BLaER1 treated with 17β-estradiol and CSF1 and Interleukin-3, amounts not matched to agents 10 nM and 100 nM (cell line): ENCODE data around the gene AUTS2.

ENCODE experiments used
- H3K27ac ChIP-seq, 11 experiments: shearing (Covaris generic); formaldehyde crosslinking; 2 replicates each; pipeline ENCODE4 v1.8.1; 2022
- H3K27me3 ChIP-seq, 11 experiments: shearing (Covaris generic); formaldehyde crosslinking; 2 replicates each; pipeline ENCODE4 v1.8.1; 2022
- H3K36me3 ChIP-seq, 11 experiments: shearing (Covaris generic); formaldehyde crosslinking; 2 replicates each; pipeline ENCODE4 v1.8.1; 2022
- H3K4me1 ChIP-seq, 10 experiments: shearing (Covaris generic); formaldehyde crosslinking; 2 replicates each; pipeline ENCODE4 v1.8.1; 2022
- H3K4me2 ChIP-seq, 11 experiments: shearing (Covaris generic); formaldehyde crosslinking; 2 replicates each; pipeline ENCODE4 v1.8.1; 2022
- H3K4me3 ChIP-seq, 10 experiments: shearing (Covaris generic); formaldehyde crosslinking; 2 replicates each; pipeline ENCODE4 v1.8.1; 2022
- H3K9ac ChIP-seq, 11 experiments: shearing (Covaris generic); formaldehyde crosslinking; 2 replicates each; pipeline ENCODE4 v1.8.1; 2022
- H3K9me3 ChIP-seq, 11 experiments: shearing (Covaris generic); formaldehyde crosslinking; replicated peaks in 1 of 11; 2 replicates each; pipeline ENCODE4 v1.8.1; 2022
- H4K20me1 ChIP-seq, 11 experiments: shearing (Covaris generic); formaldehyde crosslinking; 2 replicates each; pipeline ENCODE4 v1.8.1; 2022
- Cebpa-rat ChIP-seq, 11 experiments: shearing (Covaris generic); IDR thresholded peaks; 2 replicates each; pipeline ENCODE4 v1.8.1; 2022

Gene AUTS2

DNA sequence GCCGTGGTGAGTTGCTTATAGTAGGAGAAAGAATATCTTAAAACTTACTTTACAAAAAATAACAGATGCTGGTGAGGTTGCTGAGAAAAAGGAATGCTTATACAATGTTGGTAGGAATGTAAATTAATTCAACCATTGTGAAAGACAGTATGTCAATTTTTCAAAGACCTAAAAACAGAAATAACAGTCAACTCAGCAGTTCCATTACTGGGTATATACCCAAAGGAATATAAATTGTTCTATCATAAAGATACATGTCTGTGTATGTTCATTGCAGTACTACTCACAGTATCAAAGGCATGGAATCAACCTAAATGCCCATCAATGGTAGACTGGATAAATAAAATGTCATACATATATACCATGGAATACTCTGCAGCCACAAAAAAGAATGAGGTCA lies 420.4 kb downstream of the AUTS2 start:
- TF ChIP-seq Cebpa-rat (IDR thresholded peaks at IDR 0.05) = no peak
- Histone ChIP-seq H3K4me3 (no peak overlapping the region), H4K20me1 (peaks cover 0 to 26% (median 0%) of the 10 kb centered on the region in 11 experiments; a peak in 7 of 22 replicates), H3K4me1 (peaks cover 11 to 32% (median 28%) of the 10 kb centered on the region in 10 experiments; a peak in 18 of 20 replicates), H3K4me2 (no peak overlapping the region), H3K27me3 (no peaks in the 10 kb centered on the region), H3K27ac (no peak overlapping the region), H3K36me3 (no peaks in the 10 kb centered on the region), H3K9ac (no peak overlapping the region), H3K9me3 (no peaks in the 10 kb centered on the region; a peak in 1 of 22 replicates)

GRCh38 chr7:70027867-70028266 lies 429.6 kb downstream of the AUTS2 start:
- no peak for TF ChIP-seq Cebpa-rat (IDR thresholded peaks at IDR 0.05)
- Histone ChIP-seq H4K20me1 (peaks cover 0 to 29% (median 8%) of the 10 kb centered on the region in 11 experiments; a peak in 10 of 22 replicates), H3K4me1 (peaks cover 0 to 30% (median 16%) of the 10 kb centered on the region in 10 experiments; a peak in 12 of 20 replicates), H3K36me3 (peaks cover 0 to 24% (median 7%) of the 10 kb centered on the region in 11 experiments; a peak in 8 of 22 replicates), H3K4me2 (peak overlapping the region in 5 of 11 experiments; percentile 1 to 36 (median 18); a peak in 7 of 22 replicates), H3K4me3 (no peak overlapping the region), H3K9me3 (peaks cover 15 to 33% (median 30%) of the 10 kb centered on the region in 11 experiments; a peak in 20 of 22 replicates), H3K27ac (no peak overlapping the region), H3K27me3 (no peaks in the 10 kb centered on the region), H3K9ac (no peak overlapping the region)

DNA sequence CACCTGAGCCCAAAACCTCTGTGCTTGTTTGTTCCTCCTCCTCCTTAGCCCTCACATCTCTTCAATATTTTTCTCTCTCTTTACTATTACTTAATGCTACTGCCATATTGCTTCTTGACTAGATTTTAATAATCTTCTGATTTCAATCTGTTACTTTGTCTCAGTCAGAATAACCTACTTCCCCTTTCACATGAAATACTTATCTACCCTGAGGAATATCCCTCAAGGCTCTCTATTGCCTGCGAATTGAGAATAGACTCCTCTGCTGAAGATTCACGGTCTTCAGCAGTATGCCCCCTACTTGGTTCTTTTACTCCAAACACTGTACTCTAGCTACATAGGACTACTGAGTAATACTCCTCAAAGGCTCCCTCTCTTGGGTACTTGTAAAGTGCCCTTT lies 430.3 kb downstream of the AUTS2 start:
- no peak overlapping the region for H3K4me3 ChIP-seq
- peak overlapping the region in 3 of 11 experiments; percentile 1 to 36 (median 32); a peak in 2 of 22 replicates for H3K4me2 ChIP-seq
- H3K27me3 ChIP-seq = no peaks in the 10 kb centered on the region

DNA sequence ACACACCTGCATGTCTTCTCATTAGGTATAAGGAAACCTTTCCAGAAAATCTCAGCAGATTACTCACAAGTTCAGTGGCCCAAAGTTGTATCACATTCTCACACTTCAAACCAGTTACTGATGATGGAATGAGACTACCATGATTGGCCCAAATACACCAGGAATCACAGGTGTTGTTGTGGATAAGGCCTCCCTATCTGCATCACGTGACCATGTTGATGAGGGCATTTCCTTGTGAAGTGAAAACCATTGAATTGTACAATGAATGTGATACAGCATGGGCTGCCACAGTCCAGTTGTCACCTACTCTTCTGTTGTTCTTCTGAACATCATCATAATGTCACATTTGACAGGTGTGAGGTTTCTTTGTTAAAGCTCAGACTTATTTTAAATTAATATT lies 431.7 kb downstream of the AUTS2 start:
- peaks cover 0 to 42% (median 22%) of the 10 kb centered on the region in 10 experiments; a peak in 13 of 20 replicates for H3K4me1 ChIP-seq
- H3K4me2 ChIP-seq = no peak overlapping the region
- H3K36me3 ChIP-seq = peaks cover 0 to 24% (median 7%) of the 10 kb centered on the region in 11 experiments; a peak in 8 of 22 replicates
- H4K20me1 ChIP-seq = peaks cover 0 to 32% (median 12%) of the 10 kb centered on the region in 11 experiments; a peak in 10 of 22 replicates
- H3K9me3 ChIP-seq = peaks cover 15 to 33% (median 31%) of the 10 kb centered on the region in 11 experiments; a peak in 20 of 22 replicates
- H3K4me3 ChIP-seq = no peak overlapping the region
- no peak for TF ChIP-seq Cebpa-rat (IDR thresholded peaks at IDR 0.05)
- H3K9ac ChIP-seq = no peak overlapping the region
- H3K27me3 ChIP-seq = no peaks in the 10 kb centered on the region
- no peak overlapping the region for H3K27ac ChIP-seq

More for the DNA sequence above, 430.3 kb downstream of the AUTS2 start:
- H3K36me3 ChIP-seq = peaks cover 0 to 24% (median 7%) of the 10 kb centered on the region in 11 experiments; a peak in 8 of 22 replicates
- H3K4me1 ChIP-seq = peaks cover 0 to 30% (median 16%) of the 10 kb centered on the region in 10 experiments; a peak in 12 of 20 replicates
- peaks cover 0 to 29% (median 8%) of the 10 kb centered on the region in 11 experiments; a peak in 10 of 22 replicates for H4K20me1 ChIP-seq
- H3K9me3 ChIP-seq = peaks cover 15 to 33% (median 31%) of the 10 kb centered on the region in 11 experiments; a peak in 20 of 22 replicates
- no peak overlapping the region for H3K27ac ChIP-seq
- no peak for TF ChIP-seq Cebpa-rat (IDR thresholded peaks at IDR 0.05)
- no peak overlapping the region for H3K9ac ChIP-seq

GRCh38 chr7:70030745-70031144 lies 432.5 kb downstream of the AUTS2 start:
- Histone ChIP-seq H3K27me3 (no peaks in the 10 kb centered on the region), H3K36me3 (peaks cover 0 to 24% (median 7%) of the 10 kb centered on the region in 11 experiments; a peak in 8 of 22 replicates), H3K9ac (no peak overlapping the region), H3K9me3 (peaks cover 15 to 33% (median 31%) of the 10 kb centered on the region in 11 experiments; a peak in 20 of 22 replicates), H3K4me3 (no peak overlapping the region), H3K27ac (no peak overlapping the region), H3K4me1 (peaks cover 0 to 40% (median 26%) of the 10 kb centered on the region in 10 experiments; a peak in 13 of 20 replicates), H3K4me2 (no peak overlapping the region), H4K20me1 (peaks cover 0 to 38% (median 12%) of the 10 kb centered on the region in 11 experiments; a peak in 9 of 22 replicates)
- no peak for TF ChIP-seq Cebpa-rat (IDR thresholded peaks at IDR 0.05)

DNA sequence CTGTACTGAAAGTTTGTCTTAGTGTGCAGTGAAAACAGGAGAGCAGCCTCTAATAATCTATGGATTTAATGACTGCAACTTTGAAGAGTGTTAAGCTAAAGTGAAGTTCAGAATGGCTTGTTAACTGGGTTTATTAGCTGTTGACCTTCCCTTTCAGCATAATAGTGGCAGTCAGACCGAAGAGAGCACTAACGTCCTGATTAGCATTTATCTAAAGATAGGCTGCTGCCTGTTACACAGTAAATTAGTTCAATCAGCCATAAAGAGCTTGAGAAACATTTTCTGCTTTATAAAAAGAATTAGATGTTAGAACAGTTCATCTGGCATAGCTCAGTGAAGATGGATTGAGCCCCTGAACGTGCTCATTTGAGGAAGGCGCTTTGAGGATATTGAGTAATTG lies 433.0 kb downstream of the AUTS2 start:
- no peak overlapping the region for H3K4me2 ChIP-seq
- peaks cover 0 to 37% (median 26%) of the 10 kb centered on the region in 10 experiments; a peak in 13 of 20 replicates for H3K4me1 ChIP-seq
- no peaks in the 10 kb centered on the region for H3K27me3 ChIP-seq
- peaks cover 0 to 24% (median 7%) of the 10 kb centered on the region in 11 experiments; a peak in 8 of 22 replicates for H3K36me3 ChIP-seq
- no peak overlapping the region for H3K4me3 ChIP-seq
- no peak for TF ChIP-seq Cebpa-rat (IDR thresholded peaks at IDR 0.05)
- H4K20me1 ChIP-seq = peaks cover 0 to 38% (median 7%) of the 10 kb centered on the region in 11 experiments; a peak in 8 of 22 replicates
- H3K9me3 ChIP-seq = peaks cover 15 to 33% (median 31%) of the 10 kb centered on the region in 11 experiments; a peak in 20 of 22 replicates
- no peak overlapping the region for H3K27ac ChIP-seq
- H3K9ac ChIP-seq = no peak overlapping the region

DNA sequence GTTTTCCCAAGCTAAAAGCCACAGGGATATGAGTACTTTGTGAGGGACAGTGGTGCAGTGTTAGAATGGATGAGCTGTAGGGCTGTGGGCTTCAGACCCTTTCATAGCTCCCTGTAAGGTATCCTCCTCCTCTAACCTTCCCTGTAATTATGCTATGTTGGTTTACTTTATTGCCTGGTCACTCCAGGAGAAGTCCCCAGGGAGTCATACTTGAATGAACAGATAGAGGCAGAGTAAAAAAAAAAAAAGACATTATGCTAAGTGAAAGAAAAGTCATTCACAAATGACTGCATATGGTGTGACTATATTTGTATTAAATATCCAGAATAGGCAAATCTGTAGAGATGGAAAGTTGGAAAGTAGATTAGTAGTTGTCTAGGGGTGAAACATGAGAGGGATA lies 434.4 kb downstream of the AUTS2 start:
- Histone ChIP-seq H3K36me3 (peaks cover 0 to 24% (median 7%) of the 10 kb centered on the region in 11 experiments; a peak in 8 of 22 replicates), H3K4me2 (0 out of 22 replicates have a peak overlapping the region, but pooled peaks of 2 of the 11 experiments have one; percentile 13), H3K9ac (no peak overlapping the region), H3K27me3 (no peaks in the 10 kb centered on the region), H3K9me3 (peaks cover 15 to 33% (median 31%) of the 10 kb centered on the region in 11 experiments; a peak in 20 of 22 replicates), H3K27ac (no peak overlapping the region), H3K4me1 (peaks cover 0 to 28% (median 18%) of the 10 kb centered on the region in 10 experiments; a peak in 13 of 20 replicates), H3K4me3 (no peak overlapping the region), H4K20me1 (peaks cover 0 to 32% (median 6%) of the 10 kb centered on the region in 11 experiments; a peak in 10 of 22 replicates)
- no peak for TF ChIP-seq Cebpa-rat (IDR thresholded peaks at IDR 0.05)

DNA sequence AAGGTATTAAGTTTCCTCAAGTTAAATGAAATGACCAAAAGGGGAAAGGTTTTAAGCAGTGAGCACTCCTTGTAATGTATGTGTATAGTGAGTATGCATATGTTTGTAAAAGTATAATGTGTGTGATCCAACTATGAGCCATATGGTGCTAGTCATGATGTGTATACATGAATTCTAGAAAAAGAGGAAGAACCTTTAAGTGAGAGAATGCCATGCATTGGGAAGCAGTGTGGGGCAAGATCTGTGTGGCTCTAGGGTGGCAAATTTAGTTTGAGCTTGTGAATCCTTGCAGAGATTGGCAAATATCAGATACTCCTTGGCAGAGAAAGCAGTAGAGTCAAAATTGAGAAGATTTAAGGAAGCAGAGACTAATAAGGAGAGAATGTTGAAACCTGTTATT lies 435.0 kb downstream of the AUTS2 start:
- Histone ChIP-seq H3K36me3 (peaks cover 0 to 24% (median 7%) of the 10 kb centered on the region in 11 experiments; a peak in 8 of 22 replicates), H3K9ac (no peak overlapping the region), H4K20me1 (peaks cover 0 to 29% (median 6%) of the 10 kb centered on the region in 11 experiments; a peak in 10 of 22 replicates), H3K4me1 (peaks cover 0 to 22% (median 13%) of the 10 kb centered on the region in 10 experiments; a peak in 12 of 20 replicates), H3K4me2 (no peak overlapping the region), H3K27me3 (no peaks in the 10 kb centered on the region), H3K4me3 (no peak overlapping the region), H3K27ac (no peak overlapping the region), H3K9me3 (peaks cover 15 to 33% (median 31%) of the 10 kb centered on the region in 11 experiments; a peak in 20 of 22 replicates)
- no peak for TF ChIP-seq Cebpa-rat (IDR thresholded peaks at IDR 0.05)

DNA sequence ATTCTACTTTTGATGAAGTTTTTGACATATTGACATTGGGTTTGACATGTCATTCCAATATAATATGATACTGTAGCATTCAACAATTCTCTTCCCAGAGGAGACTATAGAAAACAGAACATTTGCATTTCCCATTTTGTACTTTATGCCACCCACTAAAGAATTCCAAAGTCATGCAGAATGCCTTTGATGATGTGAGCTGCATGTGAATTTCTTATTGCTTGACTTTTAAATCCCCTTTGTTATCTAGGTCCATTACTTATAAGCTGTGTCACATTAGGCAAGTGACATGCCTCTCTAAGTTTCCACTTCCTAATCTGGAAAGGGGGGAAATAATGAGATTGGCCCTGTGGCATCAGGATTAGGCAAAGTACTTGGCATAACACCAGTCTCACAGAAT lies 436.7 kb downstream of the AUTS2 start:
- TF ChIP-seq Cebpa-rat (IDR thresholded peaks at IDR 0.05) = no peak
- Histone ChIP-seq H3K36me3 (peaks cover 0 to 23% (median 7%) of the 10 kb centered on the region in 11 experiments; a peak in 8 of 22 replicates), H4K20me1 (peaks cover 0 to 37% (median 6%) of the 10 kb centered on the region in 11 experiments; a peak in 9 of 22 replicates), H3K27ac (no peak overlapping the region), H3K9me3 (peaks cover 15 to 31% (median 27%) of the 10 kb centered on the region in 11 experiments; a peak in 20 of 22 replicates), H3K4me1 (peaks cover 0 to 20% (median 10%) of the 10 kb centered on the region in 10 experiments; a peak in 10 of 20 replicates), H3K4me3 (no peak overlapping the region), H3K27me3 (no peaks in the 10 kb centered on the region), H3K9ac (no peak overlapping the region), H3K4me2 (0 out of 22 replicates have a peak overlapping the region, but pooled peaks of 1 of the 11 experiments have one; percentile 4)
